OCI-LY1 (cell line): Measurements from ENCODE around the gene TMEM115.

ENCODE experiments used
- H2AFZ ChIP-seq: fragments of 200-600 bp; sonication (generic), shearing (Covaris generic); 2 replicates; pipeline ENCODE4 v1.6.0; 2014; ENCODE audit warnings: antibody characterized with exemption, mild to moderate bottlenecking, low read length
- H3F3A ChIP-seq: fragments of 200-600 bp; sonication (generic), shearing (Covaris generic); 2 replicates; pipeline ENCODE4 v1.6.0; 2014; ENCODE audit warnings: mild to moderate bottlenecking, antibody characterized with exemption, low read length, moderate library complexity; ENCODE audit not compliant: insufficient read depth
- H3K27ac ChIP-seq: fragments of 200-600 bp; sonication (generic); 2 replicates; pipeline ENCODE4 v1.5.1; 2014; ENCODE audit warnings: low read length, mixed run types, mild to moderate bottlenecking, low read depth; ENCODE audit not compliant: poor library complexity, severe bottlenecking
- H3K27me3 ChIP-seq: fragments of 200-600 bp; sonication (generic); 2 replicates; pipeline ENCODE4 v1.6.0; 2014; ENCODE audit warnings: antibody characterized with exemption, mild to moderate bottlenecking, low read length, moderate library complexity; ENCODE audit not compliant: insufficient read depth
- H3K36me3 ChIP-seq: fragments of 200-600 bp; sonication (generic); 2 replicates; pipeline ENCODE4 v1.6.1; 2014; ENCODE audit warnings: mild to moderate bottlenecking, antibody characterized with exemption, low read length, moderate library complexity, mixed read lengths; ENCODE audit not compliant: insufficient read depth
- H3K4me1 ChIP-seq: fragments of 200-600 bp; sonication (generic); 2 replicates; pipeline ENCODE4 v1.5.1; 2014; ENCODE audit warnings: mild to moderate bottlenecking, low read length, moderate library complexity; ENCODE audit not compliant: insufficient read depth, severe bottlenecking
- H3K4me2 ChIP-seq: fragments of 200-600 bp; sonication (generic), shearing (Covaris generic); 2 replicates; pipeline ENCODE4 v1.6.1; 2014; ENCODE audit warnings: low read length
- H3K4me3 ChIP-seq: fragments of 200-600 bp; sonication (generic); 2 replicates; pipeline ENCODE4 v1.5.1; 2014; ENCODE audit warnings: low read length, low read depth, mild to moderate bottlenecking, mixed read lengths; ENCODE audit not compliant: poor library complexity, severe bottlenecking
- H3K79me2 ChIP-seq: fragments of 200-600 bp; shearing (Covaris generic); 2 replicates; pipeline ENCODE4 v1.6.1; 2016; ENCODE audit warnings: mixed run types, low read length, mixed read lengths; ENCODE audit not compliant: insufficient read depth
- H3K9ac ChIP-seq: fragments of 200-600 bp; sonication (generic), shearing (Covaris generic); 2 replicates; pipeline ENCODE4 v1.6.1; 2014; ENCODE audit warnings: mild to moderate bottlenecking, low read length, mixed read lengths
- H3K9me2 ChIP-seq: fragments of 200-600 bp; sonication (generic), shearing (Covaris generic); 2 replicates; pipeline ENCODE4 v1.6.1; 2014; ENCODE audit warnings: low read depth, mild to moderate bottlenecking, low read length, mixed read lengths
- H3K9me3 ChIP-seq: fragments of 200-600 bp; shearing (Covaris generic); 2 replicates; pipeline ENCODE4 v1.6.1; 2014; ENCODE audit warnings: low read length, mixed read lengths
- H4K20me1 ChIP-seq: fragments of 200-600 bp; sonication (generic), shearing (Covaris generic); 2 replicates; pipeline ENCODE4 v1.6.0; 2016; ENCODE audit warnings: mild to moderate bottlenecking, low read length; ENCODE audit not compliant: insufficient read depth
- CTCF ChIP-seq: fragments of 200-600 bp; sonication (generic), shearing (Covaris generic); IDR thresholded peaks from 2 replicates; pipeline ENCODE4 v1.5.1; 2017; ENCODE audit warnings: mild to moderate bottlenecking, antibody characterized with exemption, low read length, moderate library complexity, mixed read lengths
- EZH2 ChIP-seq: fragments of 200-600 bp; sonication (generic), shearing (Covaris generic); IDR thresholded peaks from 2 replicates; pipeline ENCODE4 v1.8.0; 2017; ENCODE audit warnings: borderline replicate concordance, mixed run types, mild to moderate bottlenecking, antibody characterized with exemption, low read length, moderate library complexity, mixed read lengths

Gene TMEM115

GRCh38 chr3:50378024-50378423 lies 18.7 kb upstream of the TMEM115 start:
- Histone ChIP-seq H2AFZ (no peak overlapping the region), H3K36me3 (no peaks in the 10 kb centered on the region), H3K27ac (no peak overlapping the region), H3K27me3 (no peaks in the 10 kb centered on the region), H3K4me2 (no peak overlapping the region), H4K20me1 (no peaks in the 10 kb centered on the region), H3K4me3 (no peak overlapping the region), H3F3A (no peaks in the 10 kb centered on the region), H3K9me2 (no peaks in the 10 kb centered on the region), H3K9ac (no peak overlapping the region), H3K4me1 (no peaks in the 10 kb centered on the region), H3K79me2 (no peaks in the 10 kb centered on the region), H3K9me3 (no peaks in the 10 kb centered on the region)
- TF ChIP-seq EZH2 (no peak), CTCF (no peak)

GRCh38 chr3:50375258-50375931 lies 16.1 kb upstream of the TMEM115 start:
- TF ChIP-seq CTCF (peak; percentile 42; the same call in 1 of the 2 replicates), EZH2 (no peak)
- H3K4me2 ChIP-seq: no peak overlapping the region
- no peak overlapping the region for H3K9ac ChIP-seq
- no peaks in the 10 kb centered on the region for H3K36me3 ChIP-seq
- H4K20me1 ChIP-seq: no peaks in the 10 kb centered on the region
- no peaks in the 10 kb centered on the region for H3K4me1 ChIP-seq
- no peaks in the 10 kb centered on the region for H3K9me2 ChIP-seq
- H3K27me3 ChIP-seq: 0 out of 2 replicates have a peak, but pooled peaks cover 6% of the 10 kb centered on the region
- no peak overlapping the region for H2AFZ ChIP-seq
- no peak overlapping the region for H3K27ac ChIP-seq
- no peak overlapping the region for H3K4me3 ChIP-seq
- no peaks in the 10 kb centered on the region for H3K9me3 ChIP-seq
- H3K79me2 ChIP-seq: no peaks in the 10 kb centered on the region
- no peaks in the 10 kb centered on the region for H3F3A ChIP-seq

GRCh38 chr3:50374363-50375257 lies 15.3 kb upstream of the TMEM115 start:
- Histone ChIP-seq H4K20me1 (no peaks in the 10 kb centered on the region), H3F3A (no peaks in the 10 kb centered on the region), H3K9me3 (no peaks in the 10 kb centered on the region), H2AFZ (no peak overlapping the region), H3K27ac (no peak overlapping the region), H3K9me2 (no peaks in the 10 kb centered on the region), H3K4me1 (no peaks in the 10 kb centered on the region), H3K79me2 (no peaks in the 10 kb centered on the region), H3K9ac (no peak overlapping the region), H3K36me3 (no peaks in the 10 kb centered on the region), H3K27me3 (0 out of 2 replicates have a peak, but pooled peaks cover 10% of the 10 kb centered on the region), H3K4me3 (no peak overlapping the region), H3K4me2 (no peak overlapping the region)
- TF ChIP-seq CTCF: no peak
- TF ChIP-seq EZH2: no peak
